Superior temporal gyrus (tissue), 1 donor: ENCODE results near the gene PNKD.

Experiments used
- DNase-seq: peaks from one replicate; pipeline ENCODE4 v3.0.0-alpha.2; 2016; ENCODE audit errors: extremely low spot score

The PNKD gene

GRCh38 chr2:218341381-218341780 lies 71.1 kb downstream of the PNKD start:
- no peak for DNase-seq

- DNase-seq = no peak
Measured at GRCh38 chr2:218342837-218343236, 72.5 kb downstream of the PNKD start.

GRCh38 chr2:218343591-218343990 lies 73.3 kb downstream of the PNKD start:
- no peak for DNase-seq

- DNase-seq = no peak
Measured at GRCh38 chr2:218344090-218344754, 73.9 kb downstream of the PNKD start.

GRCh38 chr2:218344755-218345417 lies 74.6 kb downstream of the PNKD start:
- no peak for DNase-seq

- DNase-seq = no peak
Measured at GRCh38 chr2:218345491-218346236, 75.3 kb downstream of the PNKD start.

GRCh38 chr2:218347172-218347571 lies 76.9 kb downstream of the PNKD start:
- DNase-seq = no peak

- no peak for DNase-seq
Measured at GRCh38 chr2:218354045-218354444, 83.7 kb downstream of the PNKD start.

GRCh38 chr2:218354850-218355443 lies 84.6 kb downstream of the PNKD start:
- no peak for DNase-seq

GRCh38 chr2:218357236-218358177 lies 87.2 kb downstream of the PNKD start:
- DNase-seq = no peak

- DNase-seq = no peak
Measured at GRCh38 chr2:218360453-218360852, 90.1 kb downstream of the PNKD start.

GRCh38 chr2:218362606-218363005 lies 92.3 kb downstream of the PNKD start:
- DNase-seq = no peak

GRCh38 chr2:218363736-218364135 lies 93.4 kb downstream of the PNKD start:
- DNase-seq = no peak

- DNase-seq = no peak
Measured at GRCh38 chr2:218364196-218364595, 93.9 kb downstream of the PNKD start.

GRCh38 chr2:218366621-218367414 lies 96.5 kb downstream of the PNKD start:
- DNase-seq = no peak

GRCh38 chr2:218367415-218368149 lies 97.3 kb downstream of the PNKD start:
- no peak for DNase-seq

GRCh38 chr2:218368150-218368528 lies 97.8 kb downstream of the PNKD start:
- no peak for DNase-seq

- DNase-seq = no peak
Measured at GRCh38 chr2:218368621-218369153, 98.4 kb downstream of the PNKD start.

- DNase-seq = no peak
Measured at GRCh38 chr2:218369330-218369729, 99.0 kb downstream of the PNKD start.
